IPS-NIHi11 (cell line): ENCODE results near the gene TLN1.

Experiments
- DNase-seq: peaks from one replicate; pipeline ENCODE4 v3.0.0; 2012; ENCODE audit warnings: mixed read lengths, low spot score

Gene TLN1

GRCh38 chr9:35728041-35728971 lies 3.7 kb downstream of the TLN1 start:
- peak; percentile 68 for DNase-seq

GRCh38 chr9:35727676-35728040 lies 4.3 kb downstream of the TLN1 start:
- no peak for DNase-seq

GRCh38 chr9:35726931-35727330 lies 5.1 kb downstream of the TLN1 start:
- DNase-seq, result no peak

- no peak for DNase-seq
These were observed 6.6 kb downstream of the TLN1 start for GRCh38 chr9:35725362-35725761.

- no peak for DNase-seq
These were observed 8.1 kb downstream of the TLN1 start for GRCh38 chr9:35723908-35724307.

GRCh38 chr9:35723426-35723825 lies 8.6 kb downstream of the TLN1 start:
- DNase-seq, result no peak

- no peak for DNase-seq
These were observed 12.4 kb downstream of the TLN1 start for GRCh38 chr9:35719546-35719945.

GRCh38 chr9:35718721-35719511 lies 13.1 kb downstream of the TLN1 start:
- DNase-seq, result no peak

- no peak for DNase-seq
These were observed 14.7 kb downstream of the TLN1 start for GRCh38 chr9:35717132-35717870.

GRCh38 chr9:35716230-35716629 lies 15.8 kb downstream of the TLN1 start:
- no peak for DNase-seq

- no peak for DNase-seq
These were observed 17.3 kb downstream of the TLN1 start for GRCh38 chr9:35714579-35715252.

- DNase-seq, result no peak
These were observed 17.9 kb downstream of the TLN1 start for GRCh38 chr9:35714123-35714522.

- DNase-seq, result no peak
These were observed 18.4 kb downstream of the TLN1 start for GRCh38 chr9:35713578-35713977.

GRCh38 chr9:35712762-35713400 lies 19.1 kb downstream of the TLN1 start:
- DNase-seq, result no peak

- DNase-seq, result no peak
These were observed 20.2 kb downstream of the TLN1 start for GRCh38 chr9:35711501-35712428.

- no peak for DNase-seq
These were observed 21.0 kb downstream of the TLN1 start for GRCh38 chr9:35710818-35711500.

GRCh38 chr9:35708146-35708545 lies 23.8 kb downstream of the TLN1 start:
- DNase-seq, result no peak

GRCh38 chr9:35706951-35707350 lies 25.0 kb downstream of the TLN1 start:
- DNase-seq, result no peak

GRCh38 chr9:35705836-35706430 lies 26.1 kb downstream of the TLN1 start:
- no peak for DNase-seq
